GM21737 (cell line): ENCODE data around the gene TSC22D4.
"Not testable (repeated sequence)": the region's sequence is repeated elsewhere in the genome, so short reads cannot be mapped to it uniquely, and the experiment has no call there.

ENCODE experiments used
- ATAC-seq: cut with Tn5 transposase; IDR thresholded peaks from one replicate; pipeline ENCODE4 v1.9.1; 2021; ENCODE audit warnings: mild to moderate bottlenecking, moderate library complexity; ENCODE audit not compliant: unreplicated experiment

The TSC22D4 gene

DNA sequence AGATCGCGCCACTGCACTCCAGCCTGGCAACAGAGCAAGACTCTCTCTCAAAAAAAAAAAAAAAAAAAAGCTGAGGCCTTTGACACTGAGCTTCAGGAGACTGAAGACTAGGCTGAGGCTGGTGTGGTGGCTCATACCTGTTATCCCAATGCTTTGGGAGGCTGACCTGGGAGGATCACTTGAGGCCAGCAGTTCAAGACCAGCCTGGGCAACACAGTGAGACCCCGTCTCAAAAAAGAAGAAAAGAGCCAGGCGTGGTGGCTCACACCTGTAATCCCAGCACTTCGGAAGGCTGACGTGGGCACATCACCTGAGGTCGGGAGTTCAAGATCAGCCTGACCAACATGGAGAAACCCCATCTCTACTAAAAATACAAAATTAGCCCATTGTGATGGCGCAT lies 31.7 kb downstream of the TSC22D4 start:
- ATAC-seq: not testable (repeated sequence)

DNA sequence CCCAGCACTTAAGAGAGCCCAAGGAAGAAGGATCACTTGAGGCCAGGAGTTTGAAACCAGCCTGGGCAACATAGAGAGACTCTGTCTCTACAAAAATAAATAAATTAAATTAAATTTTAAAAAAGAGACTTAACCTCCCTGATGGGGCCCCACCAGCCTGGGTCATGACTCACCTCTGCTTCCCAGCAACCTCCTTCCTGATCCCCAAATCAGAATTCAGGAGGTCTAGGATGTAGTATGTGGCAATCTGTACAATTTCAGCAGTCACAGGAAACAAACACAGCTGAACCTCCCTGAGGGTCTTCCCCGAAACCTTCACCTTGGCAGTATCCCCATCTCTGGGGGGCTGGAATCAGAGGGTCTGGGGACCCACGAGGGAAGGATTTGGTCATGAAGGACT lies 33.0 kb downstream of the TSC22D4 start:
- ATAC-seq: no peak

DNA sequence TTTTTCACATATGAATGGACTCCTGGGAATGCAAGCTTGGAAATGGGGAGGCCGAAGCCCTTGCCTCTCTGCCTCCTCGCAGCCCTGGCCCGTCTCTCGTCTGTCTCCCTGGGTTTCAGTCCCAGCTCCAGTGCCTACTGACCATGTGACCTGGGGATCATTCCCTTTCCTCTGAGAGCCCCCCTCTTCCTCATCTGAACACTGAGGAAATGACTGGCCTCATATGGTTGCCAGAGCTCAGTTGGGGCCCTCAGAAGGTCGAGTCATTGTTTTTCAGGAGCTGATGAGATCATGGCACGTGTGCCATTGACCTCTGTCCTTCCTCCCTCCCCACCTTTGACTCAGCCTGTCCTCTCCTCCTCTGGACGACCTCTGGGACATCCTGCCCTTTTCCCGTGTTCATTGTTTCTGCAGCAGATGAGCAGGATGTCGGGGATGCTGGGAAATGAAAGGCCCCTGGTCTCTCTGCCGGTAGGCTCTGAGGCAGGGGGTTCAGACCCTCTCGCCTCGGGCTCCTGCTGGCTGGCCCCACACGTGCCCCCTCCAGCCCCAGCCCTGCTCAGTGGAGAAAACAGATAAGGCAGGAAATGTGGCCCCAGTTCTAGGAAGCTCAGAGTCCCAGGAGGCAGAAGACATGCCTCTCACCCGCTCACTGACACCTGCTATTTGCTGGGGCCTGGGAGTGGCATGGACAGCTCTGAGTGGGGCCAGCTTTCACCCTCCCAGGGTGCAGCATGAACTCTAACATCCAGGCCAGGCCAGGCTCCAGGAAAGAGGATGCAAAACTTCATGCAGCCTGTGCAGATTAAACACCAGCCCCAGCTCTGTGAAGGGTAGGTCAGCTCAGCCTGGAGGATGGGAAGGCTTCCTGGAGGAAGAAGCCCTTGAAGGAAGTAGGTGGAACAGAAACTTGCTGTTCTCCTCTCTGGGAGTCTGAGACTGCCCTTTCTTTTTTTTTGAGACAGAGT lies 34.4 kb downstream of the TSC22D4 start:
- ATAC-seq: no peak

DNA sequence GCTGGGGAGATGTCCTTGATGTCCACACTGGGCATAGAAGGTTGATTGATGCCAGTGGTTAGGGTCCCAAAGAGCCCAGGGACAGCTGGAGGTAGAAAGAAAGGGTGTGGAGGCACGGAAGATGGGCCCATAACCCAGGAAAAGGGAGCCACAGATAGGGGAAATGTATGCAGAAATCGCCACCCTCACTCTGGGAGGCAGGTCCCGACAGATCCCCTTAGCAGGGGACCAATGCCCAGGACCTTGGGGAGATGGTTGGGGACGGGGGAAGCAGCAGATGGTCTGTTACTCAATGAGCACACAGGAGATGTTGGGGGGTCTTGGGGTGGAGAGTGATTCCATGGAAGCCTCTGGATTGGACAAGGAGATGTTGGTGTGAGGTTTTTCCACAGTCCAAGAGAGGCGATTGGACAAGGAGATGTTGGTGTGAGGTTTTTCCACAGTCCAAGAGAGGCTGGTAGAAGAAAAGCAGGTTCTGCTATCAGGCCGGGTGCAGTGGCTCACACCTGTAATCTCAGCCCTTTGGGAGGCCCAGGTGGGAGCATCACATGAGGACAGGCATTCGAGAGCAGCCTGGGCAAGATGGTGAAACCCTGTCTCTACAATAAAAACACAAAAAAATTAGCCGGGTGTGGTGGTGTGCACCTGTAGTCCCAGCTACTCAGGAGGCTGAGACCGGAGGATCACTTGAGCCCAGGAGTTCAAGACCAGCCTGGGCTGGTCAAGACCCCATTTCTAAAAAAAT lies 35.7 kb downstream of the TSC22D4 start:
- ATAC-seq: no peak

DNA sequence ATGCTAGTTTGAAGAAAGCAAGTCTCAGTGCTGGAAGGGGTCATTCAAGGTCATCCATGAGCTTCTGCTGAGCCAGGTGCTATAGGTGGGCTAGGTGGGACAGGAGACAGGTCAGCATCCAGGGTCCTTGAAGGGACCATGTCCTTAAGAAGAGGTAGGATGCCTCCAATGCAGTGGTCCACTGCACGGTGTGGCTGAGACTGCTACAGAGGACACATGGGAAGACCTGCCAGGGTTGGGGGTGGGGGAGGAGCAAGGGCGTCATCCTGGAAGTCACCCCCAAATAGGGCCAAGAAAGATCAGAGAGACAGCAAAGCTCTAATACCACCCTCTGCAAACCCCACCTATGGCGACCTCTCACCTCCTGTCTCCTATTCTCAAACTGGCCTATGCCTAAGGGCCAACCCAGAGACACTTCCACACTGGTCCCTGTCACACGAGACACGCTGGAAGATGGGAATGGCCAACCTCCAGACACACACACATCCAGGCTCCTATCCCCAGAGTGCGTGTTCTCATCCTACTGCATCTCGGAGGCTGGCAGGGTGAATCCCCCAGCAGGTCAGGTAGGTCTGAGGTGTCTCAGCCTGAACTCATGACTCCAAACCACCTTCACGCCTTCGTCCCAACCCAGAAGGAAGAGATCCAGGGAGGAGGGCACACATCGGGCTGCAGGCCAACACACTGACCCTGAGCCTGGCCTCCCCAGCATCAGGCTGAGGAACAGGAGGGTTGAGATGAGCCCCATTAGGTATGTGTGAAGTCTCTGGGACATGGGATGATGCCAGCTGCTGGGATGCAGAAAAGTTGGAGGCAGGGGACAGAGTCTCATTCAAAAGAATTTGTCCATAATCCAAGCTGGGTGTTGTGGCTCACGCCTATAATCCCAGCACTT lies 37.1 kb downstream of the TSC22D4 start:
- ATAC-seq: no peak

DNA sequence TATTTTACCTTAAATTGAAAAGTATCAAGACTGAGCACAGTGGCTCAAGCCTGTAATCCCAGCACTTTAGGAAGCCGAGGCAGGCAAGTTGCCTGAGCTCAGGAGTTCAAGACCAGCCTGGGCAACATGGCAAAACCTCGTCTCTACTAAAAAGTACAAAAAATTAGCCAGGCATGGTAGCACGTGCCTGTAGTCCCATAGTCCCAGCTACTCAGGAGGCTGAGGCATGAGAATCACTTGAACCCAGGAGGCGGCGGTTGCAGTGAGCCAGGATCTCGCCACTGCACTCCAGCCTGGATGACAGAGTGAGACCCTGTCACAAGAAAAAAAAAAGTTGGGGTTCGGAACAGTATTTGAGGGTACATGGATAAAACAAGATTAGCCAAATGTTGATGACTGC lies 39.8 kb downstream of the TSC22D4 start:
- ATAC-seq: not testable (repeated sequence)

DNA sequence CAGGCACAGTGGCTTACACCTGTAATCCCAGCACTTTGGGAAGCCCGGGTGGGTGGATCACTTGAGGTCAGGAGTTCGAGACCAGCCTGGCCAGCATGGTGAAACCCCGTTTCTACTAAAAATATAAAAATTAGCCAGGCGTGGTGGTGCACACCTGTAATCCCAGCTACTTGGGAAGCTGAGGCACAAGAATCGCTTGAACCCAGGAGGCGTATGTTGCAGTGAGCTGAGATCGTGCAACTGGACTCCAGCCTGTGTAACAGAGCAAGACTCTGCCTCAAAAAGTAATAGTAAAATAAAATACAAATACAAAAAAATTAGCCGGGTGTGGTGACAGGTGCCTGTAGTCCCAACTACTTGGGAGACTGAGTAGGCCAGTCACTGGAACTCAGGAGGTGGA lies 40.3 kb downstream of the TSC22D4 start:
- not testable (repeated sequence) for ATAC-seq

DNA sequence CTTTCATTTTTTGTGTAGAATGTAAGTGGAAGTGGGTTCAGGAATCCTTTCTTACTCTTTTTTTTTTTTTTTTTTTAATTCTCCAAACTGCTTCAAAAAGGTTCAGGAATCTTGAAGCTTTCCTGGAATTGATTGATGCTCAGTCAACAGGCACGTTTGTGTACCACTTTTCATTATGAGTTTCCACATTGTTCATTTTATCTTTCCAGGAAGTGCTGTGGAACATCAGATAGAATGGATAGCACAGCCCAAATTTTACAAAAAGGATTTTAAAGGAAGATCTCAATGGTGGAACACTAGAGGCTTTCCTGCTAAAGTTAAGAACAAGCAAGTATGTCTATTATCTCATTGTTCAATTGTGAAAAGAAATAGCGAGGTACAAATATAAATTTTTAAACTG lies 40.8 kb downstream of the TSC22D4 start:
- no peak for ATAC-seq

DNA sequence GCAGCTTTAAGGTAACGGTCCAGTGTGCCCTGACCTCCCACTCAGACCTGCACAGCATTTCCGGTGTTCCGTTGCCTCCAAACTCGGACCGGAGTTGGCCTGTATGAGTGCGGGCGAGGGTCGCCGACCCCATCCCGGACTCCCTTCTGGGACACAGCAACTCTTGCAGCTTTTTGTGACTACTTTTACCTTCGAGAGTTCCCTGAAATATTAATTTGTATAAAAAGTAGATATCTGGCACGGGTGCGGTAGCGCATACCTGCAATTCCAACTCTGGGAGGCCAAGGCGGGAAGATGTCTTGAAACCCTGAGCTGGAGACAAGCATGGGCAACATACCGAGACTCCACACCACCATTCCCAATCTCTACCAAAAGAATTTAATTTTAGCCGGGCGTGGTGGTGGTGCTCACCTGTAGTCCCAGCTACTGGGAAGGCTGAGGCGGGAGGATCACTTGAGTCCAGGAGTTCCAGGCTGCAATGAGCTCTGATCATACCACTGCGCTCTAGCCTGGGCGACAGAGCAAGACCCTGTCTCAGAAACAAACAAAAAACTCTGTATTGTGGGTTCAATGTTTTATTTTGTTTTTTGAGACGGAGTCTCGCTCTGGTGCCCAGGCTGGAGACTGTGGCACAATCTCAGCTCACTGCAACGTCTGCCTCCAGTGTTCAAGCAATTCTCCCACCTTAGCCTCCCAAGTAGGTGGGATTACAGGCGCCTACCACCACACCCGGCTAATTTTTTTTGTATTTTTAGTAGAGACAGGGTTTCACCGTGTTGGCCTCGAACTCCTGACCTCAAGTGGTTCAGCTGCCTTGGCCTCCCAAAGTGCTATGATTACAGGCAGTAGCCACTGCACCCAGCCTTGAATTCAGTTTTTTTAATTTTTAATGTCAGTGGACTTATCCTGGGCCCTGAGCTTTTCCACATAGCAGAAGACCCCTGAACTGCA lies 41.6 kb downstream of the TSC22D4 start:
- no peak for ATAC-seq

DNA sequence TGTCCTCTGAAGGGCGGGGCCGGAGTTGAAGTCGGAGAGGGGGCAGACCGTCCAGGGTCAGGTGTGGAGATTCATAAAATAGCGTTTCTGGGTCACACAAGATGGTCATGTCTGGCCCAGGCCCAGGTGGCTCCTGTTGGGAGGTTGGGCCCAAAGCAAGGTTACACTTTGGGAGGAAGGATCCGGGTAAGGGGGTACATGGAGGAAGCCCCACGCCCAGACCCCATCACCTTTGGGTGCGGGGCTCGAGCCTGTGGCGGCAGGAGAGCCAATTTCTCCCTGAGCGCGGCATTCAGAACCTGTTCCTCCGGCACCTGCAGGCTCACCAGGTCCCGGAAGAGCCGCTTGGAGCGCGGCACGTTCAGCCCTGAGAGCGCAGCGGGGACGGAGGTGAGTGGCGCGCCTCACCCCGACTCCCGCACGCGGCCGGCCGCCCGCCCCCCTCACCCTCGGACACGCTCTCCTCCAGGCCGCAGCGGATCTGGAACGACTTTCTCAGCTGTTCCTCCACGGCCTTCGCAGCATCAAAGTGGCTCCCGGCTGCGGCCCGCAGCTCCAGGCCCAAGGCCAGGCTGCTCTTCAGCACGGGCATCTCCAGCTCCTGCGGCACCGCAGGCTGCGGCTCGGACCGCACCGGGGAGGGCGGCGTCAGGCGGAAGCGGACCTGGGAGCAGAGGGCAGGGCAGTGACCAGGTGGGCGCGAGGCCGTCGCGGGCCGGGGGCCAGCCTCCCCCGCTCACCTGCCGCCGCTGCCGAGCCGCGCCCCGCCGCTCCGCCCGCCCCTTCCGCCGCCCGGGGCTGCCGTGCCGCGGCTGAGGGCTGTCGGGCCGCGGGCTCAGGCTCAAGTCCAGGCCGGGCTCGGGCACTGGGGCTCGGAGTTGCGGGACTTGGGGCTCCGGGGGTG lies 43.4 kb downstream of the TSC22D4 start:
- ATAC-seq: peak; percentile 19

DNA sequence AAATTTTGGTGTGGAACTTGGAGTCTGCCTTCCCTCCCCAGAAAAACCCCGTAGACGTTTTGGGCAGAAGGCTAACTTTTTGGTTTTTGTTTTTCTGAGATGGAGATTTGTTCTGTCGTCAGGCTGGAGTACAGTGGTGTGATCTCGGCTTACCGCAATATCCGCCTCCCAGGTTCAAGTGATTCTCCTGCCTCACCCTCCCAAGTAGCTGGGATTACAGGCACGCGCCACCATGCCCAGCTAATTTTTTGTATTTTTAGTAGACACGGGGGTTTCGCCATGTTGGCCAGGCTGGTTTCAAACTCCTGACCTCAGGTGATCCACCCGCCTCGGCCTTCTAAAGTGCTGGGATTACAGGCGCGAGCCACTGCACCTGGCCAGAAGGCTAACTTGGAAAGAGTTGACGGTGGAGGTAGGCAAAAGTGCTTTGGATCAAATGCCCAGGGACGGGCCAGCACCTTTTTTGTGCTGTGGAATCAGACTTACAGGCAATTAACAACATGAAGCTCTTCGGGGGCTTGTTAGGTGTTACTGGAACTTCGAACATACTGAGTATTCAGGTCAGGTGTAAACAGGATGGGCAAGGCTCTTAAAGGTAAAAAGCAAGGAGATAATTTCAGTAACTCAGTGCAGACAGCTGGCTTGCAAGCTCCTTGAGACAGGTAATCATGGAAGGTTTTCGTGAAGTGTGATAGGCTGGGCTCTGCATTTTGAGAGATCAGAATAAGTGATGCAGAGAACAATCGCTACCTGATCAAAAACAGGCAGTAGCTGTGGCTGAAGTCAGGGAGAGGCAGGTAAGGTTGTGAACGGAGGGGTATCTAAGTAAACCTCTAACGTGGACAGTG lies 44.5 kb downstream of the TSC22D4 start:
- ATAC-seq: no peak

DNA sequence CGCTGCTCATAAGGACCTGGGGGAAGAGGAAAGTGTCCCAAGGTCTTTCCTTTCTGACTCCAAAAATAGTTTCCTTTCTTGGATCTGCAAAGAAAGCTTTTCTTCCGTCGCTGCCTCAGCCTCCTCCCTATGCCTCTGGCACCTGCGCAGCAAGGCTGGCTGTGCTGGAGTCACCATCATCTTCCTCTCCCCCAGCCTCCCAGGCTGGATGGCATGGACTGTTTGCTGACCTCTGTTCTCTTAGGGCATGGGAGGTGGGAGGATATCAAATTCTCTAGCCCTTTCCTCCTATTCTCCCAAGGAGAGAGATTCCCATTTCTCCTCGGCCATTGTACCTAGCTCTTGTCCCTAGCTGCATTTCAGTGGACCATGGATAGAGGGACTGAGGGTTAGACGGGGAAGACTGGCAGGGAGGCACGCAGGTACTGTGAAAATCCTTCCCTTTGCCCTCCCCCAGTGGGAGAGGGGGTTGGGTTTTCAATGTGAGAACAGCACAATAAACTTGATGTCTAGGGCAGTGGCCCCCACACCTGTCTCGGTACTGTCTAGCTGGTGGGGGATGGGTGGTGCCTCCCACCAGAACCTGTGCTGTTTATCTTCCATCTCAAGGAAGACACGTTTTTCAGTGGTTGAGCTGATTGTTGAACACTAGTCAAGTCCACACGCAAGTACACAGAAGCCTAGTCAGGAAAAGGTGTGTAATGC lies 45.3 kb downstream of the TSC22D4 start:
- no peak for ATAC-seq

DNA sequence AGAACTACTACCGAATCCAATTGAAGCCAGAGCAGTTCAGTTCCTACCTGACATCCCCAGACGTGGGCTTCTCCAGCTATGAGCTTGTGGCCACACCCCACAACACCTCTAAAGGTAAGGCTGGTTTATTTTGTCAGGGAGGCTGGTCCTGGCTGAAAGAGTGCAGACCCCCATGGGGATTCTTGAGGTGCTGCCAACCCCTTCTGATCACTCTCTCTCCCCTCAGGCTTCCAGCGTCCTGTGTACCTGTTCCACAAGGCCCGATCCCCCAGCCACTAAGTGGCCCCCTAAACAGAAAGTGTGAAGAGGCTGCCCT lies 45.8 kb downstream of the TSC22D4 start:
- ATAC-seq: no peak

DNA sequence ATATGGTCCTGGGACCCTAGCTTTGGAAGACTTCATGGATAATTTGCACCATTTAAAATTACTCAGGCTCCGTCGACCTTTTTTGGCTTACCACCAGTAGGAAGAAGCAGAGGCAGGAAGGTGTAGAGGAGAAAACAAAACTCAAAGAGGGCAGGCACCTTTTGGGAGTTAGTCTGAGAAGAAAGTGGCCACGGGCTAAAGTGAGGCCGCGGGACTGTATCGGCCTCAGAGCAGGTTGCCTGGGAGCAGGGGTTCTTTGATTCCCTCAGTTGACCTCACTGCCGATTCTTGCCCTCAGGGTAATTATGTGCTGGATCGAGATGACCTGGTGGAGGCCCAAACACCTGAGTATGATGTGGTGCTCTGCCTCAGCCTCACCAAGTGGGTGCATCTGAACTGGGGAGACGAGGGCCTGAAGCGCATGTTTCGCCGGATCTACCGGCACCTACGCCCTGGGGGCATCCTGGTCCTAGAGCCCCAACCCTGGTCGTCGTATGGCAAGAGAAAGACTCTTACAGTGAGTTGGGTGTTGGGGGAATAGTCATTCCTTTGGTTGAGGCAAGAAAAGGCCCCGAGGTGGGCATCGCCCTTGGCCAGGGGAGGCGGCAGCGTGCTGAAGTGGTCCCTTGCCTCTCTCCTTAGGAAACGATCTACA lies 46.3 kb downstream of the TSC22D4 start:
- no peak for ATAC-seq

DNA sequence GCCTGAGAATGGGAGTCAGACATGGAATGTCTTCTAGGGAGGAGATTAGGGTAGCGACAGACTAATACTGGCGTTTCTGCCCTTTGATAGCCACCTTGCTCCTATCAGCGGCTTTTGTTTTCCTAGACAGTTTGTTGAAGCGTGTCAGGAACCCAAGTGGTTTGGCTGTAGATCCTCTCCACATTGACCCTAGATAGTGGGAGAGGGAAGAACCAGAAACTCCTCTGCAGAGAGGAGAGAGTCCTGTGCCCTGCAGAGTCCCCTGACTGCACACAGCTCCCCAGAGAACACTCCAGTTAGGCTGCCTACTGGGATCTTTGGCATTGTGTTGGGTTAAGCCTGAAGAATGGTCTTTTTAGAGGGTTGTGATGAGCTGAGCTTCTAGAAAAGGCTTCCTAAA lies 47.0 kb downstream of the TSC22D4 start:
- no peak for ATAC-seq

DNA sequence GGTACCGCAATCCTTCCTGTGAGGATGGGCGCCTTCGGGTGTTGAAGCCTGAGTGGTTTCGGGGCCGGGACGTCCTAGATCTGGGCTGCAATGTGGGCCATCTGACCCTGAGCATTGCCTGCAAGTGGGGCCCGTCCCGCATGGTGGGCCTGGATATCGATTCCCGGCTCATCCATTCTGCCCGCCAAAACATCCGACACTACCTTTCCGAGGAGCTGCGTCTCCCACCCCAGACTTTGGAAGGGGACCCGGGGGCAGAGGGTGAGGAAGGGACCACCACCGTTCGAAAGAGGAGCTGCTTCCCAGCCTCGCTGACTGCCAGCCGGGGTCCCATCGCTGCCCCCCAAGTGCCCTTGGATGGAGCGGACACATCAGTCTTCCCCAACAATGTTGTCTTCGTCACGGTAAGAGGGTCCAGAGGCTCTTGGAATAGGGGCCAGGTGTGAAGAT lies 47.7 kb downstream of the TSC22D4 start:
- ATAC-seq: no peak
